ENCODE measurements around the gene ELK4. TPM values are rescaled to one million over a fixed set of nuclear protein-coding genes. Genes with fewer than 3 reads are reported as not detected.

Gene ELK4
- total RNA-seq, 6 experiments from 2014 or later = 15.1 to 39.2 (median 26.9) TPM

DNA sequence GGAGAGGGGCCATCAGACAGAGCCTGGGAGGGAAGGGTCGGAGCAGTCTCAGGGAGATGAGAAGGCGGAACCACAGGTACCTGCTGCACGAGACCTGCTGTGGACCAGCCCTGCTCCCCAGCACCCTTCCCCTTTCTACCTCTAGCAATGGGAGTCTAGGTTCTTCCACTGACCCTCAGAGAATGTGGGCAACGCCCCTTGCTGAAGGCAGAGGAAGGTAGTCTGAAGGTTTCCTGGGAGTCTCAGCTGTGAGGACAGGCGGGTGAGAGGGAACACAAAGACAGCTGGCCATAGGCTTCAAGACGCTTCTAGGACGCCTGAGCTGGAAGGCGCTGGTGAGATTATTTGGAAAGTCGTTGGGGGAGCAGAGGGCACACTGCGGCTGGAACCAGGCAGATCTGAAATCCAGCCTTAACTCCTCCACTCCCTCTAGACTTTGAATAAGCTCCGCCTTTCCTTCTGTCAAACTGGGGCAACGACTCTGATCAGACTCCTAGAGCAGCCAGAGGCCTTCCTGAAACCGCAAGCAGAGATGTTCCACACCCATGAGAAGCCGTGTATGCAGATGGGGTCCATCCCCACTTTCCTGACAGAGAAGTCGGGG is 30.4 kb upstream of the ELK4 start:
- no peak for ATAC-seq
- intact Hi-C loops (cut with DNase I) = loop anchor here in 1 of 2 donors (10.0 kb wide), 2 partner anchors 53 to 323 kb away; no protein-coding TSS in a partner anchor
- Histone ChIP-seq H3K4me3 (no peak overlapping the region), H3K36me3 (peaks cover 0 to 43% (median 0%) of the 10 kb centered on the region in 4 donors), H3K27ac (no peak overlapping the region), H3K4me1 (peaks cover 0 to 76% (median 18%) of the 10 kb centered on the region in 4 donors), H3K9me3 (no peaks in the 10 kb centered on the region), H3K27me3 (no peaks in the 10 kb centered on the region)
- TF ChIP-seq, protein P1, sequence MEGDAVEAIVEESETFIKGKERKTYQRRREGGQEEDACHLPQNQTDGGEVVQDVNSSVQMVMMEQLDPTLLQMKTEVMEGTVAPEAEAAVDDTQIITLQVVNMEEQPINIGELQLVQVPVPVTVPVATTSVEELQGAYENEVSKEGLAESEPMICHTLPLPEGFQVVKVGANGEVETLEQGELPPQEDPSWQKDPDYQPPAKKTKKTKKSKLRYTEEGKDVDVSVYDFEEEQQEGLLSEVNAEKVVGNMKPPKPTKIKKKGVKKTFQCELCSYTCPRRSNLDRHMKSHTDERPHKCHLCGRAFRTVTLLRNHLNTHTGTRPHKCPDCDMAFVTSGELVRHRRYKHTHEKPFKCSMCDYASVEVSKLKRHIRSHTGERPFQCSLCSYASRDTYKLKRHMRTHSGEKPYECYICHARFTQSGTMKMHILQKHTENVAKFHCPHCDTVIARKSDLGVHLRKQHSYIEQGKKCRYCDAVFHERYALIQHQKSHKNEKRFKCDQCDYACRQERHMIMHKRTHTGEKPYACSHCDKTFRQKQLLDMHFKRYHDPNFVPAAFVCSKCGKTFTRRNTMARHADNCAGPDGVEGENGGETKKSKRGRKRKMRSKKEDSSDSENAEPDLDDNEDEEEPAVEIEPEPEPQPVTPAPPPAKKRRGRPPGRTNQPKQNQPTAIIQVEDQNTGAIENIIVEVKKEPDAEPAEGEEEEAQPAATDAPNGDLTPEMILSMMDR (IDR thresholded peaks at IDR 0.05) = no peak
- TF ChIP-seq POLR2A (IDR thresholded peaks at IDR 0.05) = no peak
- DNase-seq = no peak
- 63% methylated on average over 5 of the region's 15 CpGs for WGBS (ENCODE audit: insufficient coverage, low coverage, low lambda C conversion rate, missing lambda C conversion rate)

GRCh38 chr1:205661429-205662134 is 29.8 kb upstream of the ELK4 start:
- H3K27ac ChIP-seq = no peak overlapping the region
- H3K4me1 ChIP-seq = peaks cover 0 to 74% (median 18%) of the 10 kb centered on the region in 4 donors
- no peaks in the 10 kb centered on the region for H3K9me3 ChIP-seq
- H3K36me3 ChIP-seq = peaks cover 0 to 43% (median 0%) of the 10 kb centered on the region in 4 donors
- ATAC-seq = no peak
- intact Hi-C loops (cut with DNase I) = loop anchor here in 1 of 2 donors (10.0 kb wide), 2 partner anchors 53 to 323 kb away; no protein-coding TSS in a partner anchor
- 33% methylated on average over 5 of the region's 16 CpGs for WGBS (ENCODE audit: insufficient coverage, low coverage, low lambda C conversion rate, missing lambda C conversion rate)
- no peak overlapping the region for H3K4me3 ChIP-seq
- DNase-seq = no peak
- no peaks in the 10 kb centered on the region for H3K27me3 ChIP-seq
- no peak for TF ChIP-seq POLR2A (IDR thresholded peaks at IDR 0.05)
- TF ChIP-seq, protein P1 (IDR thresholded peaks at IDR 0.05) = no peak

DNA sequence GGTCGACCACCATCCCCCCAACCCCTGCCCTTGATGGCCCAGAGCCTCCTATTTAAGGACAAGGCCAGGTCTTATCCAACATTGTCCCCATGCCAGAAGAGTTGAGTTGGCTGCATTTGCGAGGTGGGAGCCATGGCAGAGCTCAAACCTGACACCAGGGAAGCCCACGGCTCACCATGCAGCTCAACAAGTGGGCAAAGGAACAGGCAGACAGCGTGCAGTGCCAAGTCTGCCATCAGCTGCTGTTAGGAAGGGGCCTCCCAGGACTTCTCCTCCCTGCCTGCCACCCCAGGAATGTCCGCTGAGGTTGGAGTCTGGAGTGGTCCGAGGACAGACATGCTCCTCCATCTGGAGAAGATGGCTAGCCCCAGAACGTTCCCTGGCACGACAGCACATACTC is 28.6 kb upstream of the ELK4 start:
- Histone ChIP-seq H3K27me3 (no peaks in the 10 kb centered on the region), H3K36me3 (peaks cover 0 to 43% (median 0%) of the 10 kb centered on the region in 4 donors), H3K4me3 (no peak overlapping the region), H3K9me3 (no peaks in the 10 kb centered on the region), H3K27ac (no peak overlapping the region), H3K4me1 (peaks cover 0 to 62% (median 14%) of the 10 kb centered on the region in 4 donors)
- TF ChIP-seq, protein P1 (IDR thresholded peaks at IDR 0.05) = no peak
- TF ChIP-seq POLR2A (IDR thresholded peaks at IDR 0.05) = no peak
- no peak for ATAC-seq
- intact Hi-C loops (cut with DNase I) = loop anchor here in 1 of 2 donors (10.0 kb wide), 2 partner anchors 54 to 324 kb away; no protein-coding TSS in a partner anchor
- no peak for DNase-seq
- 50% methylated on average over 2 of the region's 8 CpGs for WGBS (ENCODE audit: insufficient coverage, low coverage, low lambda C conversion rate, missing lambda C conversion rate)

DNA sequence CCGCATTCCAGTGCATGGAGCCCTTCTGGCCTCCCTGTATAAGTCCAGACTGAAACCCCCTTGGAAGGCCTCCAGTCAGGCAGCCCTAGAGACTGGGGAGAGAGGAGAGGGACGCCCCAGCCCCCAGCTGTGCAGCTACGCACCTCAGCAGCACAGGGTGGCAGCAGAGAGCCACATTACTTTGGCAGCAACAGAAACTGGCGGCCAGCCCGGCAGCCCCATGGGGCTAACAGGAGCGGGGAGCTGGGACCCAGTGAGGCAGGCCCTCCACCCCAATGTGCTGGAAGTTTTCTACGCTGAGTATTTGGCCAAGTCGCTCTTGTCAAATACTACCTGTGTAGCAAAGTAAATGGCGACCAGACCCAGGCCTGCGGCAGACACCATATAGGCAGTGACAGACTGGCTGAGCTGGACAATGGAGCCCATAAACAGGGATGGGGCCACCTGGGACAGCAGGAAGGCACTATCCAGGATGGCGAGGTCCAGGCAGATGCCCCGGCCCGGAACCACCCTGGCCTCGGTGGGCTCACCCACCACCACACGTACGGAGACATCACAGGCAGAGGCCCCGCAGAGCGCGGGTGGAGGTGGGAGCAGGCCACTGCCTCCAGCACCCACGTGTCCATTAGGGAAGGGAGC is 27.3 kb upstream of the ELK4 start:
- intact Hi-C loops (cut with DNase I) = loop anchor here (5.0 kb wide), 3 partner anchors 67 to 132 kb away; no protein-coding TSS in a partner anchor
- 0% methylated on average over 2 of the region's 20 CpGs for WGBS (ENCODE audit: insufficient coverage, low coverage, low lambda C conversion rate, missing lambda C conversion rate)
- TF ChIP-seq, protein P1 (IDR thresholded peaks at IDR 0.05) = peak; percentile 89 to 95 (median 90)
- TF ChIP-seq POLR2A (IDR thresholded peaks at IDR 0.05) = no peak
- peaks cover 0 to 47% (median 0%) of the 10 kb centered on the region in 4 donors for H3K36me3 ChIP-seq
- peak; percentile 83 to 85 (median 84) for ATAC-seq
- peaks cover 0 to 49% (median 7%) of the 10 kb centered on the region in 4 donors for H3K4me1 ChIP-seq
- H3K27me3 ChIP-seq = no peaks in the 10 kb centered on the region
- H3K4me3 ChIP-seq = no peak overlapping the region
- no peaks in the 10 kb centered on the region for H3K9me3 ChIP-seq
- peak; percentile 83 to 86 (median 83) for DNase-seq
- H3K27ac ChIP-seq = peak overlapping the region in 1 of 3 donors; percentile 33
